ENCODE measurements around the gene KXD1.
A peak's percentile ranks its signal among the peaks of the same experiment; 100 is the strongest.

Gene KXD1

GRCh38 chr19:18604820-18605159 lies 47.1 kb downstream of the KXD1 start:
- peaks cover 44% of the 10 kb centered on the region for H3K4me1 ChIP-seq (ENCODE audit: insufficient read depth, insufficient read length)
- H3K36me3 ChIP-seq (ENCODE audit: insufficient read depth, insufficient read length, low read length), result no peaks in the 10 kb centered on the region
- peak overlapping the region; percentile 18 for H3K4me3 ChIP-seq (ENCODE audit: insufficient read length, low read depth)
- no peak for DNase-seq (ENCODE audit: low read depth, low spot score)
- peaks cover 81% of the 10 kb centered on the region for H3K27me3 ChIP-seq (ENCODE audit: insufficient read depth, insufficient read length)
- no peaks in the 10 kb centered on the region for H3K9me3 ChIP-seq (ENCODE audit: insufficient read depth, low read length)
- H3K9ac ChIP-seq (ENCODE audit: insufficient read length, low read depth), result peak overlapping the region; percentile 42
- TF ChIP-seq ZNF274 (IDR thresholded peaks at IDR 0.05; ENCODE audit: low read depth, low read length) (no peak), YY1 (IDR thresholded peaks at IDR 0.05; ENCODE audit: insufficient read depth, insufficient read length) (no peak), SUZ12 (IDR thresholded peaks at IDR 0.05; ENCODE audit: extremely low read depth, insufficient read depth, insufficient read length) (no peak)

- Histone ChIP-seq H3K4me1 (ENCODE audit: insufficient read depth, insufficient read length) (peaks cover 47% of the 10 kb centered on the region), H3K4me3 (ENCODE audit: insufficient read length, low read depth) (peak overlapping the region; percentile 32), H3K9me3 (ENCODE audit: insufficient read depth, low read length) (no peaks in the 10 kb centered on the region), H3K9ac (ENCODE audit: insufficient read length, low read depth) (peak overlapping the region; percentile 72), H3K36me3 (ENCODE audit: insufficient read depth, insufficient read length, low read length) (no peaks in the 10 kb centered on the region), H3K27me3 (ENCODE audit: insufficient read depth, insufficient read length) (peaks cover 83% of the 10 kb centered on the region)
- no peak for TF ChIP-seq YY1 (IDR thresholded peaks at IDR 0.05; ENCODE audit: insufficient read depth, insufficient read length)
- TF ChIP-seq SUZ12 (IDR thresholded peaks at IDR 0.05; ENCODE audit: extremely low read depth, insufficient read depth, insufficient read length), result no peak
- TF ChIP-seq ZNF274 (IDR thresholded peaks at IDR 0.05; ENCODE audit: low read depth, low read length), result no peak
- DNase-seq (ENCODE audit: low read depth, low spot score), result no peak
These were observed 47.5 kb downstream of the KXD1 start for GRCh38 chr19:18605196-18605545.

- Histone ChIP-seq H3K27me3 (ENCODE audit: insufficient read depth, insufficient read length) (peaks cover 88% of the 10 kb centered on the region), H3K36me3 (ENCODE audit: insufficient read depth, insufficient read length, low read length) (no peaks in the 10 kb centered on the region), H3K4me1 (ENCODE audit: insufficient read depth, insufficient read length) (peaks cover 51% of the 10 kb centered on the region), H3K9ac (ENCODE audit: insufficient read length, low read depth) (peak overlapping the region; percentile 72), H3K4me3 (ENCODE audit: insufficient read length, low read depth) (peak overlapping the region; percentile 32), H3K9me3 (ENCODE audit: insufficient read depth, low read length) (no peaks in the 10 kb centered on the region)
- TF ChIP-seq YY1 (IDR thresholded peaks at IDR 0.05; ENCODE audit: insufficient read depth, insufficient read length) (no peak), ZNF274 (IDR thresholded peaks at IDR 0.05; ENCODE audit: low read depth, low read length) (no peak), SUZ12 (IDR thresholded peaks at IDR 0.05; ENCODE audit: extremely low read depth, insufficient read depth, insufficient read length) (no peak)
- no peak for DNase-seq (ENCODE audit: low read depth, low spot score)
These were observed 48.0 kb downstream of the KXD1 start for GRCh38 chr19:18605546-18606280.

GRCh38 chr19:18606281-18607225 lies 48.9 kb downstream of the KXD1 start, which contains the start of gene CRLF1:
CRLF1 (minus strand) TSS chr19:18606799; CDS start chr19:18606656, 143 bp downstream.
- DNase-seq (ENCODE audit: low read depth, low spot score), result no peak
- H3K36me3 ChIP-seq (ENCODE audit: insufficient read depth, insufficient read length, low read length), result no peaks in the 10 kb centered on the region
- H3K27me3 ChIP-seq (ENCODE audit: insufficient read depth, insufficient read length), result peaks cover 93% of the 10 kb centered on the region
- peaks cover 54% of the 10 kb centered on the region for H3K4me1 ChIP-seq (ENCODE audit: insufficient read depth, insufficient read length)
- H3K9me3 ChIP-seq (ENCODE audit: insufficient read depth, low read length), result no peaks in the 10 kb centered on the region
- TF ChIP-seq SUZ12 (IDR thresholded peaks at IDR 0.05; ENCODE audit: extremely low read depth, insufficient read depth, insufficient read length) (no peak), ZNF274 (IDR thresholded peaks at IDR 0.05; ENCODE audit: low read depth, low read length) (no peak), YY1 (IDR thresholded peaks at IDR 0.05; ENCODE audit: insufficient read depth, insufficient read length) (no peak)
- H3K4me3 ChIP-seq (ENCODE audit: insufficient read length, low read depth), result peak within 1 kb of the TSS; percentile 32
- H3K9ac ChIP-seq (ENCODE audit: insufficient read length, low read depth), result peak within 1 kb of the TSS; percentile 72

- no peaks in the 10 kb centered on the region for H3K36me3 ChIP-seq (ENCODE audit: insufficient read depth, insufficient read length, low read length)
- peak overlapping the region; percentile 70 for H3K9ac ChIP-seq (ENCODE audit: insufficient read length, low read depth)
- TF ChIP-seq YY1 (IDR thresholded peaks at IDR 0.05; ENCODE audit: insufficient read depth, insufficient read length) (no peak), SUZ12 (IDR thresholded peaks at IDR 0.05; ENCODE audit: extremely low read depth, insufficient read depth, insufficient read length) (peak; percentile 93), ZNF274 (IDR thresholded peaks at IDR 0.05; ENCODE audit: low read depth, low read length) (no peak)
- H3K4me3 ChIP-seq (ENCODE audit: insufficient read length, low read depth), result peak overlapping the region; percentile 32
- H3K4me1 ChIP-seq (ENCODE audit: insufficient read depth, insufficient read length), result peaks cover 56% of the 10 kb centered on the region
- H3K9me3 ChIP-seq (ENCODE audit: insufficient read depth, low read length), result no peaks in the 10 kb centered on the region
- DNase-seq (ENCODE audit: low read depth, low spot score), result no peak
- H3K27me3 ChIP-seq (ENCODE audit: insufficient read depth, insufficient read length), result peaks cover 93% of the 10 kb centered on the region
These were observed 49.8 kb downstream of the KXD1 start for GRCh38 chr19:18607226-18608101.

GRCh38 chr19:18608102-18608804 lies 50.6 kb downstream of the KXD1 start:
- Histone ChIP-seq H3K4me3 (ENCODE audit: insufficient read length, low read depth) (peak overlapping the region; percentile 32), H3K4me1 (ENCODE audit: insufficient read depth, insufficient read length) (peaks cover 56% of the 10 kb centered on the region), H3K27me3 (ENCODE audit: insufficient read depth, insufficient read length) (peaks cover 93% of the 10 kb centered on the region), H3K9ac (ENCODE audit: insufficient read length, low read depth) (no peak overlapping the region), H3K9me3 (ENCODE audit: insufficient read depth, low read length) (no peaks in the 10 kb centered on the region), H3K36me3 (ENCODE audit: insufficient read depth, insufficient read length, low read length) (no peaks in the 10 kb centered on the region)
- TF ChIP-seq YY1 (IDR thresholded peaks at IDR 0.05; ENCODE audit: insufficient read depth, insufficient read length) (no peak), ZNF274 (IDR thresholded peaks at IDR 0.05; ENCODE audit: low read depth, low read length) (no peak), SUZ12 (IDR thresholded peaks at IDR 0.05; ENCODE audit: extremely low read depth, insufficient read depth, insufficient read length) (peak; percentile 23)
- no peak for DNase-seq (ENCODE audit: low read depth, low spot score)

All from NT2/D1 (cell line).